Raji (cell line): ENCODE results near the gene PXDN.

Experiments
- POLR2A ChIP-seq: IDR thresholded peaks from 2 replicates; pipeline ENCODE4 v1.6.1; 2011; ENCODE audit warnings: low read depth, low read length, control low read depth; ENCODE audit not compliant: insufficient read depth

Gene PXDN

GRCh38 chr2:1651121-1652033 lies 92.9 kb downstream of the PXDN start:
- TF ChIP-seq POLR2A = no peak

DNA sequence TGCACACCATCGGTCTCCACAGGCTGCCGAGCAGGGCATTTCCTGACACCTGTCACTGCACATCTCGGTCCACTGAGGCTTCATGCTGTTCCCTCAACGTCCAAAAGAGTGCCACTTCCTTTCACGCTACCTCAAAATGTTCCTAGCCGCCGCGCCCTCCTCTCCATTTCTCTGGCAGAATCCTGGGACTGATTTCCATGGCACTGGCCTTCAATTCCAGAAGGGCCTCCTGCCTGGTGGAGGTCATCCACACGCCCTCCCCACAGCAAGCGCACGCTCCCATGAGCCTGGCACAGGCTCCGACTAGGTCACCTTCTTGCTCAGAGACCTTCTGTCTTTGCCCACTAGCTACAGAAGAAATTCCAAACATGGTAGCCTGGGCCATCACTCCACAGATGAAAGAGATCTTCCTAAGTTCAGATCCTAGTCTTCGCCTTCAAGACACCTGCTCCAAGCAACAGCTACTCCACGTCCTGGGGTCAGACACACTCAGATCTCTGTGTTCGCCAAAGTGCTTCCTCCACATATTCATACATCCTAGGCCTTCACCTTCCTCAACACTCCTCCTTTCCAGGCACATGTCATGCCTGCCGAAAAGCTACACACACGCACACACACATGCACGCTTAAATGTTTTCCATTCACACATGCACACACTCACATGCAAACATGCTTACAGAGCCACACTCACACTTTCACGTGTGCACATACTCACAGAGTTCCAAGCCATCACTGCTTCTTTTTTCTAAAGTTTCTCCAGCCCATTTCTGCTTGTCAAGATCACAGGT lies 94.0 kb downstream of the PXDN start:
- no peak for TF ChIP-seq POLR2A

DNA sequence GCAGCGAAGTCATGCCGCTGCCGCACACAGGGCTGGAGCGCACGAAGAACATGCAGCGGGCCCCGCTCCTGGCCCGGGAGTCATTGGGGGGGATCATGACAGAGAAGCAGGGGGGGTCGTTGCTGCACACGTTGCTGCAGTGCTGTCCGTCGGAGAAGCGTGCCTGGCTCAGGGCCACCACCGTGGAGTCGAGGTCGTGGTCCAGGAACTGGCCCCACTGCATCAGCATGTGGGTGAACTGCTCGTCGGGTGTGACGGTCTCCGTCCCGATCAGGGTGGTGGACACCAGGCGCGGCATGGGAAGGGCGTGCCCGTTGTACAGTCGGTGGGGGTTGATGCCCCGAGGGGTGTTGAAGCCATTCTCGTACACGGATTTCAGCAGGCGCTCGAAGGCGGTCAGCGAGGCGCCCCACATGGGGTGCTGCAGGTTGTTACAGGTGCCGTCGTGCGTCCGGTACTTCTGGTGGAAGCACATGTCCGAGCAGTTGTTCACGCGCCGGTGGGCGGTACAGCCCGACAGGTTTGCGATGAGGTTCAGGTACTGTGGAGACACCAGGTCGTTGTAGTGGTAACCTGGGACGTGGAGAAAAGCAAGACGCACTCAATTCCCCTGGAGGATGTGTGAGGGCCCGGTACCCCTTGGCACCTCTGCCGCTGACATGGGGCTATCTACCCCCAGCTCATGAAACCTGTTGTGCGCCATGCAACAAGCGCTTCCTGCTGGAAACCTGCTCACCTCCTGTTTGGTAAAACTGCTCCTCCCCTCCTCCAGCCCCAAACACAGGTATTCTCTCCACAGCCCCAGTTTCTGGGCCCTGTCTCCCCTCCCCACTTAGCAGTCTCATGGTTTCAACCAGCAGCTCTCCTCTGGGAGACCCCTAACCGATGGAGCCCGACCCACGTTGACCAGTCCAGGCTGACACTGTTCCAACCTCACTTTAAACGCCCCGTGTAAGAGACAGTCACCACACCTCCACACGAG lies 94.9 kb downstream of the PXDN start:
- TF ChIP-seq POLR2A = no peak

DNA sequence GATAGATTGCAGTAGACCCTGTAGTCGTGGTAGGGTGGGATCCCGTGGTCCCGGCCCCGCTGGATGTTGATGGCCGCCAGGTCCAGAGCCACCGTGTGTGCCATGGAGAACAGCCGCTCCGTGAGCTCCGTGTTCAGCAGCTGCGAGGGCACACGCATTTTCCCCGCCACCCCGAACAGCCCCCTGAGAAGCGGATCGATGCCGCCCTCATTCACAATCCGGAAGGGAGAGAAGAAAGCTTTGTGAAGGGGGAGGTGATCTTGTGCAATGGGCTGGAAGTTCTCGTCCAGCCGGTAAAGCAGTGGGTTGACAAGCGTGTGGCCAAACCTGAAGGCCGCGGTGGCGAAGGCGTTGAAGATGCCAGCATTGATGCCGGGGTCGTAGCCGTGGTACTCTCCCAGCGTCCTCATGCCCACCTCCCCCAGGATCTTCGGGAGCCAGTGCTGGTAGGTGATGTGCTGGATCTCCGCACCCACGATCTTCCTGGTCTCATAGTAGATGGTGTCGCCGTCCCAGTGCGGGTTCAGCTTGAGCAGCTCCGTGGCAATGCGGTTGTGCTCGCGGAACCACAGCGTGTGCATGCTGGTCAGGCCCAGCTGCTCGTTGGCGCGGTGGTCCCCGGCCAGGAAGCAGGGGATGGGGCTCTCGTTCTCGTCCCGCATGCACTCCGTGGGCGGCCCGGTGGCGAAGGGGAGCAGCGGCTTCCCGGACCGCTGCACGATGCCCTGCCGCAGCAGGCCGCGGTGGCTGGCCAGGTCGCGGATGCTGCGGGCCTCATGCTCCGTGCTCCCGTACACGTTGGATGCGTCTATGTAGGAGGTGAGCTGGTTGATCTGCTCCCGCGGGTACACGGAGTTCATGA lies 95.8 kb downstream of the PXDN start:
- TF ChIP-seq POLR2A = no peak

DNA sequence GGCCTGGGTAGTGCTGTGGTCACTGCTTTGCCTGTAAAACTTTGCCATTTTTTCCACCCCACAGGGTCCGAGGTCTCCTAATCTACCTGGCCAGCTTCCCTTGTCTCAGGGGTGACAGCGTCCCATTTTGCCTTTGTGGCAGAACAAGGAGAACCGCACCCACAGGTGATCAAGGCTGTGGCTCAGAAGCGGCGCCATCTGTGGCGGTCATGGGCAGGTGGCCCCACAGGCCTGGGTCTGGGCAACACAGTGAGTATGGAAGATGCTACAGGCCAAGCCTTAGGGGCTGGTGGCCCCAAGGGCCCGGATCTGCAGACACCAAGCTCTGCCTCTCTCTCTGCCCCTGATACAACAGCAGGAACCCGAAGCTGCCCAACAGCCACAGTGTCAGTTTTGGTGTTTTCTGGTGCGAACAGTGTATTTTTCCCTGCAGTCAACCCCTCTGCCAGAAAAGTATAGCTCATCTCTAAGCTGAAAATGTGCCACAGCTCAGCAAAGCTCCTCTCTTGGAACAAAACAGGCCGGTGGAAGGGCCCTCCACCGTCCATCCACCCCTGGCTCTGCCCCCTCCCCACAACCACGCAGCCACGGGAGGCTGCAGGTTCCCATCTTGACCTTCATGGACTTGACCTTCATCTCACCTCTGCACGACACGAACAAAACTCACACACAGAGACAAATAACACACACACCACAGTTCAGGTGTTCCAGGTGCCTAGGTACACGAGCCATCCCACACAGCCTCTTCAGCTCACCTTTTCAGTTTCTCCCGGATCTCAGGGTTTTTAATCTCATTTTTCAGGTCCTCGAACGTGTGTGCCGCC lies 96.7 kb downstream of the PXDN start:
- TF ChIP-seq POLR2A = no peak

- no peak for TF ChIP-seq POLR2A
Observed at GRCh38 chr2:1645761-1646476, 98.4 kb downstream of the PXDN start.

GRCh38 chr2:1644427-1644826 lies 99.9 kb downstream of the PXDN start:
- TF ChIP-seq POLR2A = no peak

DNA sequence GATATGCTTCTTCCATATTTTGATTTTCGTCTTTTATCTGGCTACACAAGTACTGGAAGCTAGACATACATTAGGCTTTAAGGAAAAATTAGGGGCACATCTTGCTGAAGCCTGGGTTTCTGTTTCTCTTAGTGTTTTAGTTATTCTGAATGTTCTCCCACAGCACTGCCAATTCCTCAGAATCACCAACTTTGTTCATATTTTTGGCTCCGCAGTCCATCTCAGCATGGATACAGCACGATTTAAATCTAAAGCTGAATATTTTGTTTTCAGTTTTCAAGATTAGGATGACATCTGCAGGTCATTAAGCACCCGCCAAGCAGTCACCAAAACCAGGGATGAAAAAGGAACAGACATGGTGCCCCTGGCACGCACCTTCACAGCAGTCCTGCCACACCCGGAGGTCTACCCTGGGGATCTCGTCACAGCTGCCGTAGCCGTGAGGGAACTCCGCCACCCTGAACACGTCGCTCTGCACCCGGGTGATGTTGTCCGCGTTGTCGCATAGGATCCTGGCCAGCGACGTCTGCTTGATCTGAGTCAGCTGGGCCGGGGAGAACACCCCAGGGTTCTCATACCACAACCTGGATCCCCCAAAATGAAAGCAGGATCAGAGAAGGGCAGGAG lies 101.2 kb downstream of the PXDN start:
- no peak for TF ChIP-seq POLR2A

GRCh38 chr2:1642066-1642861 lies 102.1 kb downstream of the PXDN start:
- no peak for TF ChIP-seq POLR2A

GRCh38 chr2:1641523-1641922 lies 102.8 kb downstream of the PXDN start:
- no peak for TF ChIP-seq POLR2A
